ENCODE data around the gene CLIC3.

DNA sequence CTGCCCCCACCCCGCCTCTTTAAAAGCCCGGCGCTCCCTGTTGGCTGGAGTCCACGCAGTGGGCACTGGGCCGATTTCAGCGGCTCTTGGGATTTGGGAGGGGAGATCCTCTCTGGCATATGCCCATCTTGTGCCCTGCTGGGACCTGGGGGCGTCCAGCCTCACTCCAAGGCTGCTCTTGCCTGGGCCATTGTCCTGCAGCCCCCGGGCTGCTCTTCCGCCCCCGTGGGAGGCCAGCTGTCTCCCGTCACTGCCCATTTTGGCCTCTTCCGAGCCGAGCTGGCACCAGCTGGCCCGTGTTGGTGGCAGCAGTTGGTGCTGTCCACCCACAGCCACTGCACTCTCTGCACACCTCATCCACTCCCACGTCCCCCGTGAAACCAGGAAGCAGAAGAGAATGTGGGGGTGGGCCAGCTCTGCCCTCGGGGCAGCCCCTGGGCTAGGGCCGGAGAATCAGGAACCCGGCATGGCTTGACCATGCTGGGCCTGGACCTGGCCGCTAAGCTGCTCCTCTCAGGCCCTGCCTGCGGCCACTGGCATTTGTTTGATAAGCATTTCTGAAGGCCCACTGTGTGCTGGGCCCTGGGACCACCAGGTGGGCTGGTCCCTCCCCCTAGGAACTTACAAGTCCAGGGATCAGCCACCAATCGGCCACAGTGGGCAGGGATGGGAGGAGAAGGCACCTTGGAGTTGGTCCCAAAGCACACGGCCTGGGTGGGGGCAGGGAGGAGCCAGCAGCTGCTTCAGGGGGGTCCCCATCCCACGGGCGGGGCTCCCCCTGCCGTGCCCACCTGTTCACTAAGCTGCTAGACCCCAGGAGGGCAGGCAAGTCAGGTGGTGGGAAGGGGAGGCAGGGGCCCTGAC is 49.1 kb downstream of the CLIC3 start:
- no peak for TF ChIP-seq CTCF (IDR thresholded peaks at IDR 0.05; ENCODE audit: insufficient read depth, low read depth, low read length)
- no peak for TF ChIP-seq EZH2 (IDR thresholded peaks at IDR 0.05; ENCODE audit: insufficient read depth, low read length)
